Endothelial cell of umbilical vein (primary cell): ENCODE results near the gene GNPAT. TPM values are rescaled to one million over a fixed set of nuclear protein-coding genes. Genes with fewer than 3 reads are reported as not detected.

Source experiments
- BruUV-seq: library from RNA; stranded (reverse); fragments of 400-500 nt; replicated peaks from 2 replicates; lab custom pipeline; 2021; lab: Mats Ljungman, UMichigan
- CTCF ChIA-PET: fragments of 300-600, 350-600 bp; sonication (Branson Sonifier 250); formaldehyde crosslinking; loops from one replicate; lab custom pipeline; 2021; ENCODE audit warnings: antibody characterized with exemption, inconsistent platforms; lab: Charles Lee
- POLR2A ChIA-PET: fragments of 300-600, 350-600 bp; sonication (Branson Sonifier 250); formaldehyde crosslinking; loops from one replicate; lab custom pipeline; 2021; ENCODE audit warnings: antibody characterized with exemption, inconsistent platforms; lab: Charles Lee
- DNase-seq: peaks from one replicate; pipeline ENCODE4 v3.0.0-alpha.2; 2011; ENCODE audit warnings: low read depth, low spot score
- FAIRE-seq: peaks from 2 replicates; lab custom pipeline; 2011; peaks lifted over from hg19 to GRCh38; lab: Jason Lieb, UNC
- H2AFZ ChIP-seq: 2 replicates; pipeline ENCODE4 v1.6.0; 2012; ENCODE audit warnings: low read depth, low read length, control low read depth, inconsistent platforms
- H3K27ac ChIP-seq: 2 replicates; pipeline ENCODE4 v1.5.1; 2011; ENCODE audit warnings: low read depth, mild to moderate bottlenecking, control low read depth, low read length, moderate library complexity; ENCODE audit not compliant: insufficient read depth
- H3K27me3 ChIP-seq, 2 experiments: 2 replicates each; pipeline versions ENCODE4 v1.6.0 to v1.6.1; 2011; ENCODE audit warnings: low read length in 2 of 2, mixed read lengths in 1 of 2; ENCODE audit not compliant: control insufficient read depth in 2 of 2, insufficient read depth in 2 of 2
- H3K36me3 ChIP-seq, 2 experiments: 2 replicates in 1 of 2; 3 replicates in 1 of 2; pipeline ENCODE4 v1.5.1; 2011; ENCODE audit warnings: low read length in 2 of 2, mild to moderate bottlenecking in 1 of 2, moderate library complexity in 1 of 2; ENCODE audit not compliant: control insufficient read depth in 2 of 2, insufficient read depth in 2 of 2; ENCODE audit errors: extremely low read depth in 1 of 2
- H3K4me1 ChIP-seq: 3 replicates; pipeline ENCODE4 v1.5.1; 2011; ENCODE audit warnings: mild to moderate bottlenecking, low read length; ENCODE audit not compliant: control insufficient read depth, insufficient read depth; ENCODE audit errors: extremely low read depth
- H3K4me2 ChIP-seq: 2 replicates; pipeline ENCODE4 v1.6.1; 2011; ENCODE audit warnings: low read length, control low read depth, mixed read lengths; ENCODE audit not compliant: insufficient read depth
- H3K4me3 ChIP-seq, 3 experiments: fragments of 200-600 bp in 1 of 3; sonication (generic), shearing (Covaris generic) in 1 of 3; replicated peaks in 1 of 3; 2 replicates each; pipeline ENCODE4 v1.5.1; 2011 to 2016; ENCODE audit warnings: control low read depth in 3 of 3, low read length in 3 of 3, mild to moderate bottlenecking in 2 of 3, inconsistent platforms in 1 of 3, low read depth in 1 of 3, moderate library complexity in 1 of 3; ENCODE audit not compliant: insufficient read depth in 1 of 3
- H3K79me2 ChIP-seq: 2 replicates; pipeline ENCODE4 v1.6.0; 2012; ENCODE audit warnings: low read length, inconsistent platforms; ENCODE audit not compliant: control insufficient read depth, insufficient read depth
- H3K9ac ChIP-seq: replicated peaks from 2 replicates; pipeline ENCODE3; 2011; ENCODE audit warnings: low read length, control low read depth; ENCODE audit not compliant: insufficient read depth; ENCODE audit errors: extremely low read depth
- H3K9me1 ChIP-seq: replicated peaks from 3 replicates; pipeline ENCODE4 v1.6.0; 2011; ENCODE audit warnings: mild to moderate bottlenecking, low read length; ENCODE audit not compliant: control insufficient read depth, insufficient read depth; ENCODE audit errors: extremely low read depth
- H3K9me3 ChIP-seq: replicated peaks from 2 replicates; pipeline ENCODE4 v1.5.1; 2012; ENCODE audit warnings: low read length, inconsistent platforms; ENCODE audit not compliant: control insufficient read depth, insufficient read depth
- H4K20me1 ChIP-seq: replicated peaks from 2 replicates; pipeline ENCODE3; 2011; ENCODE audit warnings: mild to moderate bottlenecking, low read length; ENCODE audit not compliant: control insufficient read depth, insufficient read depth; ENCODE audit errors: extremely low read depth
- CTCF ChIP-seq, 2 donors: IDR thresholded peaks; 1 replicate in 1 of 2; 2 replicates in 1 of 2; pipeline ENCODE4 v1.5.1; 2011; ENCODE audit warnings: low read length in 2 of 2, mild to moderate bottlenecking in 2 of 2, moderate library complexity in 2 of 2, control low read depth in 1 of 2, inconsistent platforms in 1 of 2, low read depth in 1 of 2; ENCODE audit not compliant: insufficient read depth in 1 of 2; ENCODE audit errors: extremely low read depth in 1 of 2
- EZH2 ChIP-seq: IDR thresholded peaks from 2 replicates; pipeline ENCODE4 v1.6.1; 2012; ENCODE audit warnings: borderline replicate concordance, low read depth, mild to moderate bottlenecking, moderate library complexity, low read length, inconsistent platforms; ENCODE audit not compliant: severe bottlenecking
- FOS ChIP-seq: IDR thresholded peaks from 2 replicates; pipeline ENCODE4 v1.6.1; 2011; ENCODE audit warnings: mild to moderate bottlenecking, low read length, moderate library complexity, borderline replicate concordance; ENCODE audit not compliant: insufficient read depth
- GATA2 ChIP-seq: IDR thresholded peaks from 2 replicates; pipeline ENCODE4 v1.7.0; 2011; ENCODE audit warnings: low read depth, mild to moderate bottlenecking, moderate library complexity, mixed read lengths, low read length; ENCODE audit not compliant: insufficient read length, insufficient read depth
- JUN ChIP-seq: IDR thresholded peaks from 2 replicates; pipeline ENCODE4 v1.6.1; 2011; ENCODE audit warnings: borderline replicate concordance, low read depth; ENCODE audit not compliant: insufficient read length, insufficient read depth
- MAX ChIP-seq: IDR thresholded peaks from 2 replicates; pipeline ENCODE4 v1.6.1; 2011; ENCODE audit not compliant: insufficient read depth, insufficient read length
- MYC ChIP-seq: IDR thresholded peaks from one replicate; pipeline ENCODE4 v1.6.1; 2011; ENCODE audit warnings: mild to moderate bottlenecking, low read depth, low read length
- POLR2A ChIP-seq: IDR thresholded peaks from 2 replicates; pipeline ENCODE4 v1.6.1; 2012; ENCODE audit warnings: low read depth, mild to moderate bottlenecking, control low read depth, low read length
- POLR2AphosphoS5 ChIP-seq: IDR thresholded peaks from 2 replicates; pipeline ENCODE4 v1.6.1; 2012; ENCODE audit warnings: low read depth, mild to moderate bottlenecking, control low read depth, low read length, moderate library complexity; ENCODE audit not compliant: insufficient read depth
- dilution Hi-C: fragments of 300-500 bp; cut with MboI; formaldehyde crosslinking; loops from one replicate; pipeline ENCODE4 v1.15.0; 2019; ENCODE audit warnings: low sequenced_read_pairs; ENCODE audit not compliant: extremely low pct_ligation_motif_present
- intact Hi-C: fragments of 100-400 bp; cut with micrococcal nuclease; formaldehyde crosslinking; loops from one replicate; pipeline ENCODE4 v1.10.0; 2022
- polyA plus RNA-seq, 4 experiments: library from polyadenylated mRNA; depleted of rRNA in 3 of 4; stranded (reverse) in 3 of 4; unstranded in 1 of 4; fragments of >200 nt; gene quantifications; 2 replicates each; pipeline versions ENCODE4 v1.2.1 to v1.2.3, GENCODE V29; 2011 to 2012; ENCODE audit warnings: missing spikeins in 1 of 4
- small RNA-seq: library from RNA; depleted of rRNA; stranded (forward); fragments of <200 nt; gene quantifications from one replicate; pipeline ENCODE3, GENCODE V24; 2012; ENCODE audit warnings: low replicate concordance, low read depth; ENCODE audit not compliant: insufficient read depth, insufficient read length
- total RNA-seq: library from RNA; stranded (reverse); gene quantifications from 2 replicates; pipeline ENCODE4 v1.2.3, GENCODE V29; 2021

Gene GNPAT
- total and polyA plus RNA-seq, 2 donors (not counting 3 experiments of a cell fraction or from before 2014, with no cell fraction given) = 18.9 to 51.4 TPM

- POLR2A ChIA-PET = no interaction called here
- FAIRE-seq = peak; percentile 24
- Histone ChIP-seq H3K27me3 (no peaks in the 10 kb centered on the region), H3K4me2 (no peak overlapping the region), H2AFZ (no peak overlapping the region), H3K9me1 (no peaks in the 10 kb centered on the region), H3K27ac (no peak overlapping the region), H3K4me1 (peaks cover 11% of the 10 kb centered on the region), H4K20me1 (no peaks in the 10 kb centered on the region), H3K36me3 (no peaks in the 10 kb centered on the region), H3K9me3 (no peaks in the 10 kb centered on the region), H3K79me2 (peaks cover under 1% of the 10 kb centered on the region), H3K4me3 (no peak overlapping the region), H3K9ac (no peak overlapping the region)
- peak; percentile 5 for DNase-seq
- CTCF ChIA-PET = interaction anchor here (2.2 kb wide), 1 partner anchor 11 kb away, joined by 8 read pairs; no protein-coding TSS in a partner anchor
- intact Hi-C loops (no loop called here), dilution Hi-C loops (no loop called here)
- TF ChIP-seq FOS (no peak), POLR2AphosphoS5 (no peak), CTCF (IDR thresholded peaks at IDR 0.05; ENCODE audit: extremely low read depth in 1 of 2, insufficient read depth in 1 of 2, low read depth in 1 of 2, low read length in 2 of 2) (no peak), GATA2 (no peak), MAX (no peak), EZH2 (no peak), JUN (no peak), MYC (no peak), POLR2A (no peak)
- no TSS peak for BruUV-seq
Observed at GRCh38 chr1:231326248-231326647, 85.2 kb downstream of the GNPAT start.

Small RNAs within 50 kb of the gene (small RNA-seq; reads per million reads assigned to genes)
- not detected for gene RNA5SP80

Other genes with a start within 250 kb of the GNPAT start
- 13.6 and 24.0 TPM in 2 replicates for gene FAM89A, start 201.0 kb upstream of the GNPAT start, total RNA-seq
- gene FAM89A, start 201.0 kb upstream of the GNPAT start, polyA plus RNA-seq = 20.9 and 21.0 TPM in 2 replicates
- gene TRIM67, start 79.2 kb upstream of the GNPAT start, total RNA-seq = not detected in 2 replicates
- not detected in 2 replicates for gene TRIM67, start 79.2 kb upstream of the GNPAT start, polyA plus RNA-seq
- gene EXOC8, start 96.6 kb downstream of the GNPAT start, total RNA-seq = 12.6 and 13.2 TPM in 2 replicates
- gene EXOC8, start 96.6 kb downstream of the GNPAT start, polyA plus RNA-seq = 2.3 and 2.8 TPM in 2 replicates
- gene SPRTN, start 97.1 kb downstream of the GNPAT start, total RNA-seq = 15.4 and 16.1 TPM in 2 replicates
- gene SPRTN, start 97.1 kb downstream of the GNPAT start, polyA plus RNA-seq = 10.6 and 15.4 TPM in 2 replicates
- gene EGLN1, start 181.1 kb downstream of the GNPAT start, total RNA-seq = 37.4 and 38.1 TPM in 2 replicates
- 11.5 and 13.7 TPM in 2 replicates for gene EGLN1, start 181.1 kb downstream of the GNPAT start, polyA plus RNA-seq